Stimulated activated naive CD8-positive, alpha-beta T cell treated with anti-CD3 and anti-CD28 coated beads, Interleukin-15, Interleukin-2, amounts not matched to agents 100 U/mL and 50 U/mL, for 24 hours (primary cell): ENCODE data around the gene TARDBP.
A peak's percentile ranks its signal among the peaks of the same experiment; 100 is the strongest.
"Not testable (repeated sequence)": the region's sequence is repeated elsewhere in the genome, so short reads cannot be mapped to it uniquely, and the experiment has no call there.

Experiments used
- ATAC-seq: fragments of 150-1000 bp; cut with Tn5 transposase; one replicate; pipeline ENCODE4 v1.10.0; 2021
- DNase-seq: peaks from one replicate; pipeline ENCODE4 v3.0.0; 2021

The TARDBP gene

DNA sequence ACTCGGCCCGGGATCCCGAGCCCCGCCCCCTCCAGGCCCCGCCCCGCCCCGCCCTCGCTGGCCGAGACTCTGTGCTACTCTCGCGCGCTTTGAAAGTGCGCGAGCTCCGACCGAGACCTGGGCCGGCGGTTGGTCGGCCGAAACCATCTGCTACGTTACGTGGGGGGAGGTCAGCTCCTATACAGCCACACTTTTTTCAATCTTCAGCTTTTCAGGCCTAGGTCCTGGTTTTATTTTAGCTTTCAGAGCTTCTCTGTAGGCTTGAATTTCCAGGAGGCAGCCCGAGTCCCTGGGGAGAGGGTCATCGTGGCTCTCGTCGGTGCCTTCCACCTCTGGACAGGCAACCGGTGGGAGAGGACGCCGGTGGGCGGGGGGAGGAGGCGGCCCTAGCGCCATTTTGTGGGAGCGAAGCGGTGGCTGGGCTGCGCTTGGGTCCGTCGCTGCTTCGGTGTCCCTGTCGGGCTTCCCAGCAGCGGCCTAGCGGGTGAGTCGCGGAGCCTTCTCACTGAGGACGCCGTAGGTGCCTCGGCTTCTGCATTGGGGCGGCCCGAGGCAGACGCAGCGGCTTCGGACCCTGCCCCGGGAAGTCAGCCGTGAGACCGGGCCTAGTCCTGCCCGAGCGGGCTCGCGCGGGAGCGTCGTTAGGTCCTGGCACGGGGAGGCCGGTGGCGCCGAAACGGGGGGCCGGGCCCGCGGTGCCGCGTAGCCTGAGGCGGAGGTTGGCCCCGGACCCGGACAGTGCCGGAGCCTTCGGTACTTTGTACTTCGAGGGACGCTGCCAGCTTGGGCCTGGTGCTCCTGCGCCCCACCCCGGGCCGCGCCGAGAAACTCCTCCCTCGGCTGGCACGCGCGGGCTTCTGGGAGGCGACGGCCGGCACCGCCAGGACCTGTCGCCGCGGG lies at the start of gene TARDBP:
TSS of gene TARDBP (plus strand) at position 395 of the 900 bp plus-strand sequence. CDS start 1,074 bp downstream, outside the sequence.
- DNase-seq (peak; percentile 92), ATAC-seq (peak; percentile 90)

DNA sequence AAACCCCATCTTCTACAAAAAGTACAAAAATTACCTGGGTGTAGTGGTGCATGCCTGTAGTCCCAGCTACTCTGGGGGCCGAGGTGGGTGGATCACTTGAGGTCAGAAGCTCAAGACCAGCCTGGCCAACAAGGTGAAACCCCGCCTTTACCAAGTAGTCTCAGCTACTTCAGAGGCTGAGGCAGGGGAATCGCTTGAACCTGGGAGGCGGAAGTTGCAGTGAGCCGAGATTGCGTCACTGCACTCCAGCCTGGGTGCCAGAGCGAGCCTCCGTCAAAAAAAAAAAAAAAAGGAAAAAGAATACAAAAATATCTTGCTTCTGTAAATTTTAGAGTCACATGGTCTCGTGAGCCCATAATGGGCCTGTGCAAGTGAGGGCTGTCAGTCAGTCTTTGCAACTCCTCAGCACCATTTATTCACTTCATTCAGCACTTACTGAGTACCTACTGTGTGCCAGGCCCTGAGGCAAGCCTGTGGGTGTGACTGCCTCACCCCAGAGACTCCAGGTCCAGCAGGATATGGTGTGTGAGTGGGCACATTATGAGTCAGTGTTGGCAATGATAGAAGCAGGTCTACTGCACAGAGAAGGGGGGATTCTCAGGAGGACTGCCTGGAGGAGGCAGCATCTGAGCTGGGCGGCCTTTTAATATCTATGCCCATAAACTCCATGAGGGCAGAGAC lies 46.8 kb upstream of the TARDBP start:
- DNase-seq: peak; percentile 36
- ATAC-seq: peak; percentile 29

DNA sequence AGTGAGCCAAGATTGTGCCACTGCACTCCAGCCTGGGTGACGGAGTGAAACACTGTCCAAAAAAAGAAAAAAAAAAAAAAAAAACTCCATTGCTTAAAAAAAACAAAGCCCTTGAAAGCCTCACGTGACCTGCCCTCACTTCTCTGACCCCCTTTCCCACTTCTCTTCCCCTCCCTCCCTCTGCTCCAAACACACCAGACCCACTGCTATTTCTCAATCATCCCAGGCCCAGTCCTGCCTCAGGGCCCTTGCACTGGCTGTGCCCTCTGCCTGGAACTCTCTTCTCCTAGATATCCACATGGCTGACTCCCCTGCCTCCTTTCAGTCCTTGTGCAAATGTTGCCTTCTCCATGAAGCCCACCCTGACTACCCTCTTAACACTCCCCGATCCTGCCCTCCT lies 45.4 kb upstream of the TARDBP start:
- DNase-seq (no peak), ATAC-seq (no peak)

DNA sequence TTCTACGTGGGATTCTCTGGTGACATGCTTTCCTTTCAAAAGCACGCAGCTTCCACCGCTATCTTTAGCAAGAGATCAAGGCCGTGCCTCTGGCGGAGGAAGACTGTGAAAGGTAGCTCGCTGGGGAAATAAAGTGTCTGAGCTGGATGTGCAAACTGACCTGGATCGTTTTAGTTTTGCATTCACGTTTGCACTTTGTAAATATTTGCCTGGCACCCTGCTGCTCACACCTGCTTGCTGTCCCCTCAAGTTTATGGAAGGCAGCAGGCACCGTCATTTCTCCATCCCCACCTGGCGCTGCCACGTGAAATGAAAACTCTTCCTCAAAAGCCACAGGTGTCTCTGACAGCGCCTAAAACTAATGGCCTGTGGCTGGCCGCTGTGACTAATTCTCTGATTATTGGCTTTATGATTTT lies 44.0 kb upstream of the TARDBP start:
- no peak for DNase-seq
- no peak for ATAC-seq

DNA sequence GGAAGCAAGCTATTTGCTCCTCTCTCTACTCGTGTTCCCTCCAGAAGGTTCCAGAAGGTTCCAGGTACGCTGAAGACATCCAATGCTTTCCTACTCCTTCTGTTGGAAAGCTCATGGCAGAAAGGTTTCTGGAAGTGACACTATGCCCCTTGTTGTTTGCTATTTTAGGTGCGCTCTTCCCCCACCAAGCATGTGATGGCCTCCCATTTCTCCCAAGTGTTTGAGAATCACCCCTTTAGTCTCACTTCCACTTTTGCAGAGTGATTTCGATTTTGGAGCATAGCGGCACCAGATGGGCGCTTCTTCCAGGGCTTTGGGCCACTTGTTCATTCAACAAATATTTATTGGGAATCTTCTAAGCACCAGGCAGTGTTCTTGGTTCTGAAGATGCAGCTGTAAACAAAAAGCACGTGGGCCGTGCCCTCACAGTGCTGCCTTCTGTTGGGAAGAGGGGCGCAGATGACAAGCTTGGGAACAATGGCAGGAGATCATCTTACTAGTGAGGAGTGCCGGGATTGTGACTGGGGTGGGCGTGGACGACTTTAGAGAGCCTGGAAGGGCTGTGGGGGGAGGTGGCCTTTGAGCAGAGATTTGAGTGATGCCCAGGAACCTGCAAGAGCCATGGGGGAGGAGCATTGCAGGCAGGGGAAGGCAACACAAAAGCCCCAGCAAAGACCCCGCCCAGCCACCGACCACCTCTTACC lies 43.0 kb upstream of the TARDBP start:
- DNase-seq: no peak
- no peak for ATAC-seq

DNA sequence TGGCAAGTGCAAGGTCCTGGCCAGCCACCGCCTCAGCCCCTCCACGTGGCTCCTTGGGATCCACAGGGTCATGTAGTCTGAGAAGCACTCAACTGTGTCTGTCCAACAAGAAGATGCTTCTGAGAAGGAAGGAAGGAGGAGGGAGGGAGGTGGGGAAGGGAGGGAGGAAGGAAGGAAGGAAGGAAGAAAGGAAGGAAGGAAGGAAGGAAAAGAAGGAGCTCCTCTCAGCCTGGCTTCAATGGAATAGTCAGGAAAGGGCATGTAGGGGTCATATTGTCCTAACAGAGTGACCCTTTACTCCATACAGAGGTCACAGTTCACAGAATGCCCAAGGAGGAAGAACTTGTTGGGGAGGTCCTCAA lies 42.5 kb upstream of the TARDBP start:
- ATAC-seq: no peak
- no peak for DNase-seq

DNA sequence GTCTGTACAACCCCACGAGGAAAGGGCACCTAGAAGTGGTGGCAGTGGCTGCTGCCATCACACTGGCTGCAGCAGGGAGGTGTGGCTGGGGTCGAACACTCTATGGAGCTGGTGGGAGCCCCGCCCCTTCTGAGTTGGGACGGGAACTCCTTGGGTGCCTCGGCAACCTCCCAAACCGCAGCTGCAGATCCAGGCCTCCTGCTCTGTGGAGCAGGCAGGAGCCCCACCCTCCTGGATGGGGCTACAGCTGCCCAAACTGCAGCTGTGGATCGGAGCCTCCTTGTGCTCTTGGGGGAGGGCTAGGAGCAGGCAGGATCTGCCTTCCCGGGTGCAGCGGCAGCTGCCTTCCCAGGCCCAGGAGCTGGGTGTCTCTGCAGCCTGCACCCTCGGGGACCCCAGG lies 38.9 kb upstream of the TARDBP start:
- DNase-seq: no peak
- ATAC-seq: no peak

DNA sequence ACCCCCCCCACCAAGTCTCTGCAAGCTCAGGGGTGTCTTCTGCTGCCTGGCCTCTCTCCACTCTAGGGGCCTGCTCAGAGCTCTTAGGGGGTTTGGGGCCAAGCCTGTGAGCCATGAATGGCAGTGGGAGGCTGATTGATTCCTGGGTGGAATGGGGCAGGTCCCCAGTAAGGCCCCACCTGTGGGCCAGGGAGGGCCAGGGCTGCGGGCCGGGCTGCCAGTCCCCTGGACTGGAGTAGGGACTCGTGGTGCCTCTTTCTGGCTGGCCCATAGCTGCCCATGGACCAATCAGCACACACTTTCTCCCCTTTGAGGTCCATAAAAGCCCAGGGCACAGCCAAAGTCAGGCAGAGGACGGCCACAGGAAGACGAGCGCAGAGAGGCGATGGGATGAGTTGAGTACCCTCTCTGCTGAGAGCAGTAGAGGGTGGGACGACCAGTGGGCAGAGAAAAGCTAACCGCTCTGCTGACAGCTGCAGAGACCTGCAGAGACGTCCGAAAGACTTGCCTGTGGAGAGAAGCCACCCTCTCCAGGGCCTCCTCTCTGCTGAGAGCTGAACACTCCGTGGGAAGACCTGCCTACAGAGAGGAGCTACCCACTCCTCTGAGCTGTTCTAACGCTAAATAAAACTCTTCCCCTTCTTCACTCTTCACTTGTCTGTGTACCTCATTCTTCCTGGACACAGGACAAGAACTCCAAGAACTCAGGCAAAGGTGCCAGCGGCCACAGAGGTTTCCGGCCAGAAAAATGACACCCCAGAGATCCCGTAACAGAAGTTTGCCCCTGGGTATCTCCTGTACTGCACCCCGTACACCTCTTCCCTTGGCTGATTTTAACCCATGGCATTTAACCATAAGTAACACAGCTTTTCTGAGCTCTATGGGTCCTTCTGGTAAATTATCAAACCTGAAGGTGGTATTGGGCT lies 38.2 kb upstream of the TARDBP start:
- DNase-seq (no peak), ATAC-seq (no peak)

DNA sequence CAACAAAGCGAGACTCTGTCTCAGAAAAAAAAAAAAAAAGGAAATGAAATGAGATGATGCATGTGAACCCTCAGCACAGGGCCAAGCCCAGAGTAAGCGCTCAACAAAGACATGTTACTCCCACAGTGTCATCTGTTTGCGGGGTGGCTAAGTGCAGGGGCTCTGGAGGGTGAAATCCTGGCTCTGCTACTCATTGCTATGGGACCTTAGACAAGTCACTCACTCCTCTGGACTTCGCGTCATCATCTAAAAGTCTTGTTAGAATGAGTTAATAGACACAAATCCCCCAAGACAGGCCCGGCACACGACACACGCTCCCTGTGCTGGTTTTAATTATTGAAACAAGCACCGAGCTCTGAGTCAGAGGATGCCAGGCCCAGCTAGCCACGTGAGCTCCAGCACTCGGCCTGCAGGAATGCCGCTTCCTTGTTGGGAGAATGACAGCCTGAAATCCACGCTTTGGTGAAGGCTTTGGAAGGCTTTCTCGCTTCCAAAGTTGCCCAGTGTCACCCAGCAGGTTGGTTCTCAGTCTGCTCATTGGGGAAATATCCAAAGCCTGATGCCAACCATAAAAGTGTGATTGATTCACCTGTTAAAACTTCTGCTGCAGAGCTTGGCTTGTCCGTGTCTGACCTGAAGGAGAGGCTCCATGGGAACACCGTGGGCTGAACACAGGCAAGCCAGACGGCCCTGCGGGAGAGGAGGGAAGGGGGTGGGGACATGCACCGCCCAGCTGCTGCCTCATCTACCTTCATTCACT lies 36.7 kb upstream of the TARDBP start:
- DNase-seq (no peak), ATAC-seq (no peak)

DNA sequence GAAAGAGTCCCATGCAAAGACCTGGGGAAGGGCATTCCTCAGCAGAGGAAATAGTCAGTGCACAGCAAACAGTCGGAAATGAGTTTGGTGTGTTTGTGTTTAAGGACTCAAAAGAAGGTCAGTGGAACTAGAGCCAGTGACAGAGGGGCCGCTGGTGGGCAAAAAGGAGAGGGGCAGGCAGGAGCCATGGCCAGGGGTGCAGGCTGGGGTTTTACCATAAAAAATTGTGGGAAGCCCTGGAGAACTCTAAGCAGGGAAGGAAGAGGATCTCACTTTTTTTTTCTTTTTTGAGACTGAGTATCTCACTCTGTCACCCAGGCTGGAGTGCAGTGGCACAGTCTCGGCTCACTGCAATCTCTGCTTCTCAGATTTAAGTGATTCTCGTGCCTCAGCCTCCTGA lies 33.7 kb upstream of the TARDBP start:
- ATAC-seq (no peak), DNase-seq (no peak)

DNA sequence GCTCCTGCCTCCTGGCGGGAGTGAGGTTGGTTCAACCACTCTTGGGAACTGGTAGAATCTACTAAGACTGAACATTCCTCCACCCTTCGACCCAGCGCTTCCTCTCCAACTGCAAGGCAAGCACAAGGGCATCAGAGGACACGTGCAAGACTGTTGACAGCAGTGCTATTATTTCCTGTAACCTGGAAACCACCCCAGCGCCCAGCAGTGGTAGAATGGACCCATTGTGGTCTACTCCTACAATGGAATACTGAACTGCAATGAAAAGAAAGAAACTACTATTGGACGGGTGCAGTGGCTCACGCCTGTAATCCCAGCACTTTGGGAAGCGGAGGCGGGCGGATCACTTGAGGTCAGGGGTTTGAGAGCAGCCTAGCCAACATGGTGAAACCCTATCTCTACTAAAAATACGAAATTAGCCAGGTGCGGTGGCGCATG lies 33.0 kb upstream of the TARDBP start:
- ATAC-seq (no peak), DNase-seq (no peak)

DNA sequence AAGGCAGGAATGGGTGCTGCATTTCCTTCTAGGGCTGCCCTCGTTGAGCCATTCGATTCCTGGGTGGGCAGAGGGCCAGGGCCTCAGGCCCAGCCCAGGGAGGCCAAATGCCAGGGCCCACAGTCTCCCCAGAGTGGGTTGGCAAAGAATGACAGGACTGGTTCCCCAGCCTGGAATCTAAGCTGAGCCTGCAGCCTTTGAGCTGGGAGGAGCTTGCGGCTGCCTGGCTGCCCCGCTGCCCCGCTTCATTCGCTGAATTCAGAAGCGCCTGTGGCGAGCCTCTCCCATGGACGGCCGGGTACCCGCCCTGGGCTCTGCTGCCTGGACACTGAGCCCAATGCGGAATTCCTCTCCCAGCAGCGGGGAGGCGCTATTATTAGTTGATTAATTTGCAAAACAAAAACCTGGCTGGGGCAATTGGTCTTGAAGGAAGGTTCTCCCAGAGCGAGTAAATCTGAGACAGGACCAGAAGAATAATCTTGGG lies 32.3 kb upstream of the TARDBP start:
- ATAC-seq: no peak

DNA sequence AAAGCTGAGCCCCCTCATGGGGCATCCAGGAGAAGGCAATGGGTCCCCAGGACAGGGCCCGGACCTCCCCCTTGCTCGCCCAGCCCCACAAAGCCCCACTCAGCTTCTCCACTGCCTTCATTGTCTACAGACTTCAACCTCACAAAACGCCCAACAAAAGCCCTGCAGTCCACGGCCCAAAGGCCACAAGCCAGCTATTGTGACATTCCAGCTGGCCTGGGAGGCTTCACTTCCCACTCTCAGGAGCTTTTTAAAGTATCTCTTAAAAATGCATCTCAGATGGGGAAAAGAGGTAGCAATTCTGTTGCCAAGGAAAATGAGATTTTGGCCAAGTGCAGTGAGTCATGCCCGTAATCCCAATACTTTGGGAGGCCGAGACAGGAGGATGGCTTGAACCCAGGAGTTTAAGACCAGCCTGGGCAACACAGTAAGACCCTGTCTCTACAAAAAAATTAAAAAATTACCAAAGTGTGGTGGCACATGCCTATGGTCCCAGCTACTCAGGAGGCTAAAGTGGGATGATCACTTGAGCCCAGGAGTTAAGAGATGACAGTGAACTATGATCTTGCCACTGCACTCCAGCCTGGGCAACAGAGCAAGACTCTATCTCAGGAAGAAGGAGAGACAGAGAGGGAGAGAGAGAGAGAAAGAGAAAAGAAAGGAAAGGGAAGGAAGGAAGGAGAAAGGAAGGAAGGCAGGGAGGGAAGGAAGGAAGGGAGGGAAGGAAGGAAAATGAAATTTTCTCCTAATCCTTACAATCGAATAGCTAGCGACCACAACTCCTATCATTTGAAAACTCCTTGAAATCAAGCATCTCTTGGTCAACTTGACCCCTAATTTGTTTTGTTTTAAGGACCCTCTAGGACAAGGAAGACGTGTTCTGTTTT lies 31.4 kb upstream of the TARDBP start:
- DNase-seq (no peak), ATAC-seq (no peak)

More for the DNA sequence above, 32.3 kb upstream of the TARDBP start:
- DNase-seq: no peak

DNA sequence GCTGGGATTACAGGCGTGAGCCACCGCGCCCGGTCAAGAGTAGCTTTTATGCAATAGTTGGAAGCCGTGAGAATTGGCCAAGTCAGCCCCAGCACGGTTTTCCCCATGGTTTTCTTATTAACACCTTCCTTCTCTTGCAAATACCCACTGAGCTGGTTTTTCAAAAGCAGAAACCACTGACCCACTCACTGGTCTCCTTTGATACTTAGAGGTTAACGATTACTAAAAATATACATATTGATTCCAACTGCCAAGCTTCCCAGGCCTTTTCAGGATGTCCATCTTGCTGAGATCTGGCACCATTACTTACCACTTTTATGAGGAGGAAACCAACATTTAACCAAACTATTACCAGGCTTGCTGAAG lies 25.9 kb upstream of the TARDBP start:
- DNase-seq: no peak
- no peak for ATAC-seq

DNA sequence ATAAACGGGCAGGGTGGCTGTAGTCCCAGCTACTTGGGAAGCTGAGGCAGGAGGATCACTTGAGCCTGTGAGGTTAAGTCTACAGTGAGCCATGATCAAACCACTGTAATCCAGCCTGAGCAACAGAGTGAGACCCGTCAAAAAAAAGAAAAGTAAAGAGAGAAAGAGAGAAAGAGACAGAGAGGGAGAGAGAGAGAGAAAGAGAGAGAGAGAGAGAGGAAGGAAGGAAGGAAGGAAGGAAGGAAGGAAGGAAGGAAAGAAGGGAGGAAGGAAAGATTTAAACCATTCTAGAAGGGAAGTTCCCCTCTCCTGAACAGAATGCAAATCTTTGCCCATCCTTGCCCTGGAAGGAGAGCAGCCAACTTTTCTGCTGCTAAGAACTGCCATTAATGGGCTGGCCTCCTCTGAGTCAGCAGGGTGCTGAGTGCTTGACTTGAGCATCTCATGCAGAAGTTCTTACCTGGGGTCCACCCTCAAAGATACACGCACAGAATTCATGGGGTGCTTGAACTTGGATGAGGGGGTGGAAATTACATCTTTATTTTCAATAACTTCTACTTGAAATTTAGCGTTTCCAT lies 24.5 kb upstream of the TARDBP start:
- DNase-seq: no peak
- no peak for ATAC-seq

DNA sequence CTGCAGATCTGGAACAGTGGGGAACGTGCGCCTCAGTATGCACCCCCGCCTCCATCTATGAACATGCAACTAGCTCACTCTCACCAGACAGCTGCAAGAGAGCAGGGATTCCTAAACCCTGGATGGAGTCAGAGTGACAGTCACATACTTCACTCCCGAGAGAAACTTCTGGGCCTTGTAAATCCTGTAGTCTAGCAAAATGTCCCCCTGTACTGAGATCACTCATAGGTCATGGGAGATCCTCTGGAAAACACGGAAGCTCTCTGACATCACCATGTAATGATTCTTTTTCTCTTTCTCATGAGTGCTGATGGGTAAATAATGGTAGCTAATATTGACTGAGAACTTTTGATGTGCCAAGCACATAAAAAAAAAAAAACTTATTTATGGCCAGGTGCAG lies 23.4 kb upstream of the TARDBP start:
- DNase-seq (no peak), ATAC-seq (no peak)

DNA sequence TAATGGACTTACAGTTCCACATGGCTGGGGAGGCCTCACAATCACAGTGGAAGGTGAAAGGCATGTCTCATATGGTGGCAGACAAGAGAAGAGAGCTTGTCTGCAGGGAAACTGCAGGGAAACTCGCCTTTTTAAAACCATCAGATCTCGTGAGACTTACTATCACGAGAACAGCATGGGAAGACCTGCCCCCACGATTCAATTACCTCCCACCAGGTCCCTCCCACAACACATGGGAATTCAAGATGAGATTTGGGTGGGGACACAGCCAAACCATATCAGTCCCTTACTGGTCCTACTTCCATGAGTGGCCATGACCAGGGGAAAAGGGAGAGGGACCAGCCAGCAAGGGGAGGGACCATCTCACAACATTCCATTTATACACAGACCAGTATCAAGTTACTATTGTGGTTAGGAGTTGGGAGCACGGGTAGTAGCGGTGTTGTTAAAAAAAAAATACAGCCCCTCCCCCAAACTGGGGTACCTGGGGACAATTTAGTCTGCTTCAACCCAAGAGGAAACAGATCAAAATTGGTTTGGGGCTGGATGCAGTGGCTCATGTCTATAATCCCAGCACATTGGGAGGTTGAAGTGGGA lies 22.4 kb upstream of the TARDBP start:
- ATAC-seq, DNase-seq: not testable (repeated sequence)

DNA sequence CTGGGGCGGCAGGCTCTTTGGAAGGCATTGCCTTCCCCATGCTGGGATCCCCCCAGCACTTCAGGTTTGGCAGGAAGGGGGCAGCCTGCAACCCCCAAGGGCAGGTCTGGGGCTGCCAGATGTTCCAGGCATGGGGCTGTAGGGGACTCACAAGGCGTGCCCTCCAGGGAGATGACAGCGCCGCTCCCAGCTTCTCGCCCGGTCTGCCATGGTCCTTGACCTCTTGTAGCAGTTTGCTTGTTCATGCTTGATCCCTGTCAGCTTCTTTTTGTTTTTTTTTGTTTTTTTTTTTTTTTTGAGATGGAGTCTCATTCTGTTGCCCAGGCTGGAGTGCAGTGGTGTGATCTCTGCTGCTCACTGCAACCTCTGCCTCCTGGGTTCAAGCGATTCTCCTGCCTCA lies 21.6 kb upstream of the TARDBP start:
- no peak for DNase-seq
- ATAC-seq: no peak

DNA sequence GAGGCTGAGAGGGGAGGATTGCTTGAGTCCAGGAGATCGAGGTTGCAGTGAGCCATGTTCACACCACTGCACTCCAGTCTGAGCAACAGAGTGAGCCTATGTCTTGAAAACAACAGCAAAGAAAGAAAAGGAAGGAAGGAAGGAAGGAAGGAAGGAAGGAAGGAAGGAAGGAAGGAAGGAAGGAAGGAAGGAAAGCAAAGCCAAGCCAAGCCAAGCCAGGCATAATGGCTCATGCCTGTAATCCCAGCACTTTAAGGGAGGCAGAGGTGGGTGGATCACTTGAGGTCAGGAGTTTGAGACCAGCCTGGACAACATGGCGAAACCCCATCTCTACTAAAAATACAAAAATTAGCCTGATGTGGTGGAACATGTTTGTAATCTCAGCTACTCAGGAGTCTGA lies 20.4 kb upstream of the TARDBP start:
- not testable (repeated sequence) for DNase-seq, ATAC-seq
